Stimulated activated CD4-positive, alpha-beta T cell treated with anti-CD3 and anti-CD28 coated beads, Interleukin-1b, Interleukin-23, amount 100 ng/mL, for 48 hours (primary cell): ENCODE data around the gene C1RL.

ENCODE experiments used
- DNase-seq: peaks from one replicate; pipeline ENCODE4 v3.0.0-alpha.2; 2020

C1RL gene

GRCh38 chr12:7091171-7091570 lies 17.8 kb downstream of the C1RL start:
- DNase-seq, result no peak

- no peak for DNase-seq
These were observed 18.6 kb downstream of the C1RL start for GRCh38 chr12:7090222-7090998.

GRCh38 chr12:7089196-7089871 lies 19.7 kb downstream of the C1RL start:
- no peak for DNase-seq

- DNase-seq, result no peak
These were observed 25.9 kb downstream of the C1RL start for GRCh38 chr12:7083125-7083524.

GRCh38 chr12:7081037-7081436 lies 28.0 kb downstream of the C1RL start:
- DNase-seq, result no peak

- no peak for DNase-seq
These were observed 29.2 kb downstream of the C1RL start for GRCh38 chr12:7079826-7080125.

- DNase-seq, result no peak
These were observed 30.9 kb downstream of the C1RL start for GRCh38 chr12:7078163-7078562.

GRCh38 chr12:7076493-7076892 lies 32.5 kb downstream of the C1RL start:
- DNase-seq, result no peak

GRCh38 chr12:7075939-7076338 lies 33.1 kb downstream of the C1RL start:
- DNase-seq, result no peak

- no peak for DNase-seq
These were observed 33.5 kb downstream of the C1RL start for GRCh38 chr12:7075518-7075917.

GRCh38 chr12:7073946-7074345 lies 35.1 kb downstream of the C1RL start:
- no peak for DNase-seq

GRCh38 chr12:7072554-7072953 lies 36.5 kb downstream of the C1RL start:
- DNase-seq, result no peak

GRCh38 chr12:7072035-7072434 lies 37.0 kb downstream of the C1RL start:
- DNase-seq, result no peak

GRCh38 chr12:7069386-7069785 lies 39.6 kb downstream of the C1RL start:
- no peak for DNase-seq

- no peak for DNase-seq
These were observed 40.0 kb downstream of the C1RL start for GRCh38 chr12:7068994-7069346.

- no peak for DNase-seq
These were observed 40.6 kb downstream of the C1RL start for GRCh38 chr12:7068240-7068993.

GRCh38 chr12:7067096-7067495 lies 41.9 kb downstream of the C1RL start:
- no peak for DNase-seq

- DNase-seq, result no peak
These were observed 42.4 kb downstream of the C1RL start for GRCh38 chr12:7066596-7066995.

GRCh38 chr12:7065073-7065623 lies 43.9 kb downstream of the C1RL start:
- no peak for DNase-seq

GRCh38 chr12:7064516-7064915 lies 44.5 kb downstream of the C1RL start:
- no peak for DNase-seq

- DNase-seq, result no peak
These were observed 47.4 kb downstream of the C1RL start for GRCh38 chr12:7061596-7061995.

- no peak for DNase-seq
These were observed 47.9 kb downstream of the C1RL start for GRCh38 chr12:7061138-7061537.

- DNase-seq, result no peak
These were observed 48.6 kb downstream of the C1RL start, which contains the start of gene C1S for GRCh38 chr12:7060353-7060954. Gene C1S, plus strand, starts transcription at chr12:7060718. Its CDS starts 1,195 bp downstream, at chr12:7061913.
